Thoracic aorta (tissue), 2 donors: Measurements from ENCODE around the gene EXOSC2. TPM values are rescaled to one million over a fixed set of nuclear protein-coding genes. Genes with fewer than 3 reads are reported as not detected.
A peak's percentile ranks its signal among the peaks of the same experiment; 100 is the strongest.

Source experiments
- ATAC-seq: fragments of 150-250 bp; one replicate; pipeline ENCODE4 v1.8.0; 2017; ENCODE audit warnings: low read depth; ENCODE audit not compliant: insufficient number of reproducible peaks, low FRiP score
- DNase-seq: peaks from one replicate; pipeline ENCODE4 v3.0.0-alpha.2; 2020; ENCODE audit warnings: low spot score
- H3K27ac ChIP-seq, 2 donors: fragments of 200-600 bp; sonication (generic); 1 replicate in 1 of 2; 2 replicates in 1 of 2; pipeline ENCODE4 v1.5.1; 2016; ENCODE audit warnings: mild to moderate bottlenecking in 2 of 2, moderate library complexity in 2 of 2
- H3K27me3 ChIP-seq: fragments of 200-600 bp; sonication (generic); replicated peaks from 2 replicates; pipeline ENCODE4 v1.6.0; 2016; ENCODE audit warnings: mild to moderate bottlenecking; ENCODE audit not compliant: insufficient read depth
- H3K36me3 ChIP-seq: fragments of 200-600 bp; sonication (generic); one replicate; pipeline ENCODE4 v1.5.1; 2016
- H3K4me1 ChIP-seq, 2 donors: fragments of 200-600 bp; sonication (generic); 1 replicate in 1 of 2; 2 replicates in 1 of 2; pipeline versions ENCODE4 v1.5.1 to v1.6.0; 2016; ENCODE audit warnings: low read depth in 2 of 2, mild to moderate bottlenecking in 1 of 2; ENCODE audit not compliant: control insufficient read depth in 1 of 2
- H3K4me3 ChIP-seq: fragments of 200-600 bp; sonication (generic); 2 replicates; pipeline ENCODE4 v1.5.1; 2016; ENCODE audit warnings: mild to moderate bottlenecking
- H3K9me3 ChIP-seq: fragments of 200-600 bp; sonication (generic); 2 replicates; pipeline ENCODE4 v1.5.1; 2016
- total RNA-seq, 2 donors: library from RNA; depleted of rRNA; stranded (reverse); fragments of >200 nt; gene quantifications; one replicate each; pipeline versions ENCODE4 v1.1.0 to v1.2.3, GENCODE V29; 2016
- TF ChIP-seq, protein P1 (sequence below): fragments of 200-600 bp; sonication (generic); IDR thresholded peaks from one replicate; pipeline ENCODE4 v1.5.1; 2019; ENCODE audit warnings: antibody characterized with exemption

EXOSC2 gene, protein sequence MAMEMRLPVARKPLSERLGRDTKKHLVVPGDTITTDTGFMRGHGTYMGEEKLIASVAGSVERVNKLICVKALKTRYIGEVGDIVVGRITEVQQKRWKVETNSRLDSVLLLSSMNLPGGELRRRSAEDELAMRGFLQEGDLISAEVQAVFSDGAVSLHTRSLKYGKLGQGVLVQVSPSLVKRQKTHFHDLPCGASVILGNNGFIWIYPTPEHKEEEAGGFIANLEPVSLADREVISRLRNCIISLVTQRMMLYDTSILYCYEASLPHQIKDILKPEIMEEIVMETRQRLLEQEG
- total RNA-seq, result 10 to 100 TPM; 12.3 to 33.3 TPM

DNA sequence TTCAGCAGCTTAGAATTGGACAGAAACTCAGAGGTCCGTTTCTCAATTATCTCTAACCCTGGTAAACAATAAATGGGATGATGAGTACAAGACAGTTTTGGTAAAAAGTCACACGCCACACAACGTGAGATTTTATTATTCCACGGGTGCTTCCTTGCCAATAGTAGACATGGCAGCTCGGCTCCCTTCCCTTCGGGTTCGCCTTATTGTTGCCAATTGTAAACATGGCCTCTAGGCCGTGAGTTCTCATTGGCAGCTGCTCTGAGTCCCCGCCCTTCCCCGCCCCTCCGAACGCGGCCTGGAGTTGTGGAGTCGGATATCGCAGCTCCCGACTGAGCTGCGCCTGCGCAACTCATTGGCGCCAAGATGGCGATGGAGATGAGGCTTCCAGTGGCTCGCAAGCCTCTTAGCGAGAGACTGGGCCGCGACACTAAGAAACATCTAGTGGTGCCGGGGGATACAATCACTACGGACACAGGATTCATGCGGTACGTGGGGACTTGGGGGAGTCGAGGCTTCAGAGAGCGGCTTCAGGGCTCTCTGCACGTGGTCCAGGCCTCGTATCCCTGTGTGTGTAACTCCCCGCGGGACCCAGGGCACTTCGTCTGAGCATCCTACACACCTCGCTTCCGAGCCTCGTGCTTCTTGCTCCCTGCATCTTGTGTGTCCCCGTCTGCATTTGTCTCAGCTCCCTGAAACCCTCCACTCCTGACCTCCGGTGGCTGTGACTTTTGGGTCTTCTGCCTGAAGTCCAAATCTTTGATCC lies at the start of gene EXOSC2:
Gene EXOSC2 (plus strand): TSS at position 355 of the 766 bp plus-strand sequence. CDS start 12 bp downstream, at position 367.
- TF ChIP-seq, protein P1, sequence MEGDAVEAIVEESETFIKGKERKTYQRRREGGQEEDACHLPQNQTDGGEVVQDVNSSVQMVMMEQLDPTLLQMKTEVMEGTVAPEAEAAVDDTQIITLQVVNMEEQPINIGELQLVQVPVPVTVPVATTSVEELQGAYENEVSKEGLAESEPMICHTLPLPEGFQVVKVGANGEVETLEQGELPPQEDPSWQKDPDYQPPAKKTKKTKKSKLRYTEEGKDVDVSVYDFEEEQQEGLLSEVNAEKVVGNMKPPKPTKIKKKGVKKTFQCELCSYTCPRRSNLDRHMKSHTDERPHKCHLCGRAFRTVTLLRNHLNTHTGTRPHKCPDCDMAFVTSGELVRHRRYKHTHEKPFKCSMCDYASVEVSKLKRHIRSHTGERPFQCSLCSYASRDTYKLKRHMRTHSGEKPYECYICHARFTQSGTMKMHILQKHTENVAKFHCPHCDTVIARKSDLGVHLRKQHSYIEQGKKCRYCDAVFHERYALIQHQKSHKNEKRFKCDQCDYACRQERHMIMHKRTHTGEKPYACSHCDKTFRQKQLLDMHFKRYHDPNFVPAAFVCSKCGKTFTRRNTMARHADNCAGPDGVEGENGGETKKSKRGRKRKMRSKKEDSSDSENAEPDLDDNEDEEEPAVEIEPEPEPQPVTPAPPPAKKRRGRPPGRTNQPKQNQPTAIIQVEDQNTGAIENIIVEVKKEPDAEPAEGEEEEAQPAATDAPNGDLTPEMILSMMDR, result no peak
- H3K4me1 ChIP-seq, result peaks cover 14 to 28% of the 10 kb centered on the region in 2 donors
- peak within 1 kb of the TSS; percentile 31 to 49 for H3K27ac ChIP-seq
- peak; percentile 82 for ATAC-seq
- no peaks in the 10 kb centered on the region for H3K27me3 ChIP-seq
- peaks cover 13% of the 10 kb centered on the region for H3K36me3 ChIP-seq
- peak; percentile 97 for DNase-seq
- no peaks in the 10 kb centered on the region for H3K9me3 ChIP-seq
- peak within 1 kb of the TSS; percentile 90 for H3K4me3 ChIP-seq

DNA sequence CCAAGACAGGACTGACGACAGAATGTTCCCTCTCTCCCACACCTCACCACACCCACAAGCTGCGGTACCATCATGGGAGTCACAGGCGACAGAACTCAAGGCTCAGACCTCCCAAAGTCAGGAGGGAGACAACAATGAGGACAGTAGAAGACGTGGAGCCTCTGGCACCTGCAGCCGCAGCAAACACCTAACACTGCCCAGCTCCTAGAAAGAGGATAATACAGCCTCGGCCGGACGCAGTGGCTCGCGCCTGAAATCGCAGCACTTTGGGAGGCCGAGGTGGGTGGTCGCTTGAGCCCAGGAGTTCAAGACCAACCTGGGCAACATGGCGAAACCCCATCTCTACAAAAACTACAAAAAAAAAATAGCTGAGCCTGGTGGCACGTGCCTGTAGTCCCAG lies 42.4 kb upstream of the EXOSC2 start:
- no peaks in the 10 kb centered on the region for H3K9me3 ChIP-seq
- no peaks in the 10 kb centered on the region for H3K36me3 ChIP-seq
- TF ChIP-seq, protein P1, result no peak
- no peak overlapping the region for H3K4me3 ChIP-seq
- no peak for ATAC-seq
- H3K27ac ChIP-seq, result no peak overlapping the region
- no peaks in the 10 kb centered on the region for H3K27me3 ChIP-seq
- no peak for DNase-seq
- no peaks in the 10 kb centered on the region for H3K4me1 ChIP-seq

DNA sequence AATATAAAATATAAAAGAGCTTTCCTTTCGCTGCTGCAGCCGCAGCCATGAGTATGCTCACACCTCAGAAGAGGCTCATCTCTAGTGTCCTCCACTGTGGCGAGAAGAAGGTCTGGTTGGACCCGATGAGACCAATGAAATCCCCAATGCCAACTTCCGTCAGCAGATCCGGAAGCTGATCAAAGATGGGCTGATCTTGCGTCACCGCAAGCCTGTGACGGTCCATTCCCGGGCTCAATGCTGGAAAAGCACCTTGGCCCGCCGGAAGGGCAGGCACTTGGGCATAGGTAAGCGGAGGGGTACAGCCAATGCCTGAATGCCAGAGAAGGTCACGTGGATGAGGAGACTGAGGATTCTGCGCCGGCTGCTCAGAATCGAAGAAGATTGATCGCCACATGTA lies 41.8 kb upstream of the EXOSC2 start:
- H3K36me3 ChIP-seq, result no peaks in the 10 kb centered on the region
- DNase-seq, result no peak
- H3K27me3 ChIP-seq, result no peaks in the 10 kb centered on the region
- no peaks in the 10 kb centered on the region for H3K9me3 ChIP-seq
- H3K4me3 ChIP-seq, result no peak overlapping the region
- no peak for ATAC-seq
- no peaks in the 10 kb centered on the region for H3K4me1 ChIP-seq
- H3K27ac ChIP-seq, result no peak overlapping the region
- TF ChIP-seq, protein P1, result no peak

DNA sequence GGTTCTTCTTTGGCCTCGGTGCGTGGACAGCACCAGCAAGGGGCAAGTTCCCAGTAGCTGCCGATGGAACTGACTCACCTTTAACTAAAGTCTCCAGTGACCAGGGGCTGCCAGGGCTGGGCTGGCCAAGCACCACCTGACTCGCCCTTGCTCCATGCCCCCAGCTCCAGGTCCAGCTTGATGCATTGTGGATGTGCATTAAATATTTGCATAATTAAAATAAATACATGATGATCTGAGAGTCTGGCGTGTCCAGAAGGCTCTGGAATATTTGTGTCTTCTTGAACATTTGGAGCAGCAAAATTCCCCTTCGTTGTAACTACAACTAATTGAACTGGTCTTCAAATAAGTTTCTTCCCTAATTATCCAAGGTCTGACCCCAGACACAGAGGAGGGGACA lies 38.7 kb upstream of the EXOSC2 start:
- H3K27ac ChIP-seq, result no peak overlapping the region
- no peaks in the 10 kb centered on the region for H3K27me3 ChIP-seq
- no peaks in the 10 kb centered on the region for H3K36me3 ChIP-seq
- no peaks in the 10 kb centered on the region for H3K9me3 ChIP-seq
- DNase-seq, result no peak
- TF ChIP-seq, protein P1, result no peak
- H3K4me3 ChIP-seq, result no peak overlapping the region
- ATAC-seq, result no peak
- H3K4me1 ChIP-seq, result peaks cover 0 to 5% of the 10 kb centered on the region in 2 donors

DNA sequence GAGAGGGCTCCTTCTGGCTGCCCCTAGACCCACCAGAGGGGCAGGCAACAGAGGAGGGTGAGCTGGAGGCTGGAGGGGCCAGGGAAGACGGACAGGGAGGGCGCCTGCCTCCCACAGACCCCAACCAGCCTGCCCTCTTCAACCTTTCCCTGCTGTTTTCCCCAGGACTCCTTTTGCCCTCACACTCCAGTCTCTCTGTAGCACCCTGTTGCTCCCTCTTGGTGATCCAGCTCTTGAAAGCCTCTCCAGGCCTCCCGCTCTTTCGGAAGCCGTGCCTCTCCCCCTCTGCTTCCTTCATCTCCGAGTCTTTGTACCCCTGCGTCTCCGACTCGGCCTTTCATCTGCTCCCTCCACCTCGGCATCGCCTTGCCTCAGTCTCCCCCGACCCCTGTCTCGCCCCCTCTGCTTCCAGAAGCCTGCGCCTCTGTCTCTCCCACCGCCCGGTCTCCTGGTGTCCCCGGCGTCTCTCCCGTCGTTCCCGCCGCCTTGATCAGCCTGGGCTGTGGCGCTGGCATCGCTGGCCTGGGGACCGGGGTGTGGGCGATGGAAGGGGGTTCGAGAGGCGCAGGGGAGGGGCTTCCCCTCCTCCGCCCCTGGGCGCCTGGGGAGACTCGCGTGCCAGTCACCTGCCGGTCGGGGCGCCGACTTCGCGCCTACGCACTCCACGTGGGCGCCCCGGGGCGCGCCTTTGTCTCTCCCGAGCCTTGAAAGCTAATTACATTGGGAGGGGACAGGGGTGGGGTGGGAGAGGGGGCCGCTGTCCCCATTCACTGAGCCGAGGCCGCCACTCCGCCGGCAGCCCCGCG lies 34.5 kb upstream of the EXOSC2 start:
- TF ChIP-seq, protein P1, result no peak
- Histone ChIP-seq H3K4me1 (peaks cover 26 to 46% of the 10 kb centered on the region in 2 donors), H3K27me3 (peaks cover 20% of the 10 kb centered on the region)

More for the DNA sequence above, 34.5 kb upstream of the EXOSC2 start:
- Histone ChIP-seq H3K27ac (no peak overlapping the region), H3K36me3 (no peaks in the 10 kb centered on the region), H3K9me3 (no peaks in the 10 kb centered on the region), H3K4me3 (no peak overlapping the region)
- DNase-seq (no peak), ATAC-seq (no peak)
